SU-DHL-6 (cell line): ENCODE results near the gene GRID1.

Experiments used
- H2AFZ ChIP-seq: fragments of 200-600 bp; sonication (generic); 2 replicates; pipeline ENCODE4 v1.6.1; 2014; ENCODE audit warnings: low read depth, mild to moderate bottlenecking, moderate library complexity, mixed read lengths, antibody characterized with exemption, low read length; ENCODE audit not compliant: severe bottlenecking
- H3F3A ChIP-seq: fragments of 200-600 bp; shearing (Covaris generic); 2 replicates; pipeline ENCODE4 v1.6.0; 2016; ENCODE audit warnings: antibody characterized with exemption, mild to moderate bottlenecking; ENCODE audit not compliant: insufficient read depth
- H3K27ac ChIP-seq: fragments of 200-600 bp; sonication (generic); 2 replicates; pipeline ENCODE4 v1.5.1; 2016; ENCODE audit warnings: low read depth, mild to moderate bottlenecking, low read length, moderate library complexity, mixed read lengths
- H3K27me3 ChIP-seq: fragments of 200-600 bp; sonication (generic), shearing (Covaris generic); 2 replicates; pipeline ENCODE4 v1.6.0; 2014; ENCODE audit warnings: mild to moderate bottlenecking, low read length
- H3K36me3 ChIP-seq: fragments of 200-600 bp; sonication (generic); 2 replicates; pipeline ENCODE4 v1.6.1; 2014; ENCODE audit warnings: mild to moderate bottlenecking, low read length, mixed read lengths
- H3K4me2 ChIP-seq: fragments of 300-600, 200-600 bp; shearing (Covaris generic), sonication (generic); 2 replicates; pipeline ENCODE4 v1.6.0; 2014; ENCODE audit warnings: low read length, low read depth, mild to moderate bottlenecking; ENCODE audit not compliant: poor library complexity, severe bottlenecking
- H3K4me3 ChIP-seq: fragments of 200-600 bp; sonication (generic); 2 replicates; pipeline ENCODE4 v1.5.1; 2014; ENCODE audit warnings: antibody characterized with exemption, low read length, mild to moderate bottlenecking, mixed read lengths; ENCODE audit not compliant: insufficient read depth, poor library complexity, severe bottlenecking
- H3K79me2 ChIP-seq: fragments of 200-600 bp; sonication (generic); 2 replicates; pipeline ENCODE4 v1.6.1; 2014; ENCODE audit warnings: mild to moderate bottlenecking, low read length, moderate library complexity; ENCODE audit not compliant: insufficient read depth
- H3K9ac ChIP-seq: fragments of 200-600 bp; sonication (generic); 2 replicates; pipeline ENCODE4 v1.7.0; 2014; ENCODE audit warnings: mild to moderate bottlenecking, low read length
- H3K9me2 ChIP-seq: fragments of 200-600 bp; sonication (generic); replicated peaks from 2 replicates; pipeline ENCODE4 v1.6.1; 2014; ENCODE audit warnings: low read length; ENCODE audit not compliant: insufficient read depth
- H3K9me3 ChIP-seq: fragments of 200-600 bp; sonication (generic); 2 replicates; pipeline ENCODE4 v1.6.1; 2014; ENCODE audit warnings: low read length, mixed read lengths; ENCODE audit not compliant: insufficient read depth
- H4K20me1 ChIP-seq: fragments of 200-600 bp; sonication (generic); 2 replicates; pipeline ENCODE4 v1.6.1; 2014; ENCODE audit warnings: low read depth, mild to moderate bottlenecking, antibody characterized with exemption, low read length, moderate library complexity, mixed read lengths
- CTCF ChIP-seq: fragments of 200-600 bp; sonication (generic); IDR thresholded peaks from one replicate; pipeline ENCODE4 v1.5.1; 2017; ENCODE audit warnings: antibody characterized with exemption, mild to moderate bottlenecking, low read length, moderate library complexity; ENCODE audit not compliant: insufficient read depth, poor library complexity, severe bottlenecking
- EZH2phosphoT487 ChIP-seq: fragments of 200-600 bp; sonication (generic), shearing (Covaris generic); conservative IDR thresholded peaks from 2 replicates; pipeline ENCODE4 v1.6.1; 2018; ENCODE audit warnings: mild to moderate bottlenecking, antibody characterized with exemption, low read length, moderate library complexity, mixed read lengths

Gene GRID1

GRCh38 chr10:85557706-85558105, 808.9 kb downstream of the GRID1 start:
- Histone ChIP-seq H4K20me1 (no peaks in the 10 kb centered on the region), H3K9me3 (no peaks in the 10 kb centered on the region), H3K4me2 (no peak overlapping the region), H3F3A (no peaks in the 10 kb centered on the region), H3K27ac (no peak overlapping the region), H3K79me2 (no peaks in the 10 kb centered on the region), H3K9me2 (no peaks in the 10 kb centered on the region), H3K27me3 (no peaks in the 10 kb centered on the region; the same call in 1 of the 2 replicates), H3K4me3 (no peak overlapping the region), H2AFZ (no peak overlapping the region), H3K36me3 (no peaks in the 10 kb centered on the region), H3K9ac (no peak overlapping the region)
- TF ChIP-seq EZH2phosphoT487 (no peak), CTCF (no peak)

- no peak overlapping the region for H3K4me2 ChIP-seq
- H3K79me2 ChIP-seq = no peaks in the 10 kb centered on the region
- H3F3A ChIP-seq = no peaks in the 10 kb centered on the region
- TF ChIP-seq CTCF = no peak
- no peak for TF ChIP-seq EZH2phosphoT487
- no peak overlapping the region for H3K9ac ChIP-seq
- no peak overlapping the region for H3K27ac ChIP-seq
- H4K20me1 ChIP-seq = no peaks in the 10 kb centered on the region
- H3K9me3 ChIP-seq = no peaks in the 10 kb centered on the region
- no peak overlapping the region for H2AFZ ChIP-seq
- no peaks in the 10 kb centered on the region; the same call in 1 of the 2 replicates for H3K27me3 ChIP-seq
- no peak overlapping the region for H3K4me3 ChIP-seq
- no peaks in the 10 kb centered on the region for H3K36me3 ChIP-seq
- H3K9me2 ChIP-seq = no peaks in the 10 kb centered on the region
These were observed 809.5 kb downstream of the GRID1 start for GRCh38 chr10:85557077-85557476.
